ENCODE data around the gene NAV2.

Gene NAV2

DNA sequence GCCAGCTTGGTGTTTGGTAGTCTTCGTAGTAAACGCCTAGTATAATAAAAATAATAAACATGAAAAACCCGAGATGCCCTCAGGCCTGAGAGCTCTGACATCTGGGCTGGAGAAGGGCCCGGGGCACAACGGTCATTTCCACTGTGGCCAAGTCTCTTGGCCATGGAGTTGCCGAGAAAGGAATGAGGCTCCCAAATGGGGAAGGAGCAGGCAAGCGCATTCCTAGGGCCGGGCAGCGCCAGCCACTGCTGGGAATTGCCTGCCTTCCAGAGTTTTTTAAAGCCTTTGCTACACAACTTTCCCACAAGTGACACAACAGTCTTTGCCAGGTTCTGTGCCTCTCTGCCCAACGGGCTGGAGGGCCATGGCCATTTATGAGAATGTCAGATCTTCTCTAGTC, 103.4 kb downstream of the NAV2 start:
- DNase-seq, result no peak

DNA sequence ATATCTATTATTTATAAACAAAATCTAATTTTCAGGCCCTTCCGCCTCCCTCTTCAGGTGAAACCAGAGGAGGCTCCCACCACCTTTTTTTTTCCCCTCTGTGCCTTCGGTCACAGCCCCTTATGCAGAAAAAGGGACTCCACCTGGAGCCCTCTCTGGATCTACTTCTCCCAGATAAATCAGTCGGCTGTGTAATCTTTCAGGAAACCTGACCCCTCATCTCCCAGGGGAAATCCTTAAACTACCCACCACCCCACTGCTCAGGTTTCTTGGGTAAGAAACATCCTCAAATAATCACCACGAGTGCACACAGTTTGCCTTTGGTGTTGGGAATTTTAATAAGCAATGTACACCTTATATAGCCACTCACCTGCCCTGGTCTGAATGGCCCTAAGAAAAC, 104.2 kb downstream of the NAV2 start:
- no peak for DNase-seq

DNA sequence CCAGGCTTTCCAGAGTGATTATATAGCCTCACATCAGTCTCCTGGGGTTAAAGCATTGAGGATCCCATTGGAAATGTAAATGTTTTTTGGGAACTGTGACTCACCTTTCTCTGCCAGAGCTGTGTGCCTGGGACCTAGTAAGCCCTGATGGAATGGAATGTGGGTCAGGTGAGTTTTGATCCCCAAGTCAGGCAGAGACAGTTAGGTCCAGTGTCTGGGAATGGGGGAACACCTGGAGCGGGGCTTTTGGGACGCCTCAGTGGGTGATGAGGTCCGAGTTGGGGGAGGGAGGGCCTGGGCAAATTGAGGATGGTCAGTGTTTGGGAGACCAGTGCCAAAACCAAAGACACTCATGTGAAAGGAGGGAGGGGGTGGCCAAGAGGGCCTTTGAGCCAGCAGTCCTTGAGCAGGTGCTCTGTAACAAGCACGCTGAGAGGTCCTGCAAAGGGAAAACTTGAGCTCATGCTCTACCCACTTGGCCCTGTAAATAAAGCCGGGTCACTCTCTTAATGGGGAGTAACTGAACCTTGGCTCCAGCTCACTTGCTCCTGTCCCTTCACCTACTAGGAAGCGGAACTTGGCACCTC, 104.7 kb downstream of the NAV2 start:
- no peak for DNase-seq

DNA sequence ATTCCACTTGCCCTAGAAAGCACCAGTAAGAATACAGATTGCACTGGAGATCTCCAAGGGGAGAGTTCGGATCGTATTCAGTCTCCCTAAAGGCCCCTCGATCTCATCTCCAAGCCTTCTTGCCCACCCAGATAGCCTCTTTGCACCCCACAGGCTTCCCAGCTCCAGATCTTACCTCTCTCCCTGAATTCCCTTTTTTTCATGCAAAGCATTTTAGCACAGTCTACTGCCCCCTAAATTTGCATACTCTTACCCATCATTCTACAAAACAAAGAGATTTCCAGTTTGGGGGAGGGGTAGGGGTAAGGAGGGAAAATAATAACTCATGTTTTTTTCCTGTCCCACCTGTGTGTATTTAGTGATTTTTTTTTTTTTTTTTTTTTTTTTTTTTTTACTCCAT, 105.2 kb downstream of the NAV2 start:
- no peak for DNase-seq

DNA sequence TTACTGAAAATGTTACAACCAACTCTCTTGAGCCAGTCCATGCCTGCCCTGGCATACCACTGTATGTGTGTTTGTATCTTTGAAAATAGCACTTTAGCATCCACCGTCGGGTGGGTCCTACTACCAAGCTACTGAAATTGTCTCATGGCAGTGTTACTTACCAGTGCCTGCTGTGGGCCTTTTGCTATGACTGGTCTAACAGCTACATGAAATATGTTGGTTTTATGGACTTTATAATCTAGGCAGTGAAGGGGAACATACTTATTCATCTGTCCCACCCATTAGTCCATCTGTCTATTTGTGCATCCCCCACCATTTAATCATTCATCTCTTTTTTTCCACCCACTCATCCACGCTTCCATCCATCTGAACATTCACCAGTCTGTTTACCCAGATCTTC, 106.0 kb downstream of the NAV2 start:
- no peak for DNase-seq

DNA sequence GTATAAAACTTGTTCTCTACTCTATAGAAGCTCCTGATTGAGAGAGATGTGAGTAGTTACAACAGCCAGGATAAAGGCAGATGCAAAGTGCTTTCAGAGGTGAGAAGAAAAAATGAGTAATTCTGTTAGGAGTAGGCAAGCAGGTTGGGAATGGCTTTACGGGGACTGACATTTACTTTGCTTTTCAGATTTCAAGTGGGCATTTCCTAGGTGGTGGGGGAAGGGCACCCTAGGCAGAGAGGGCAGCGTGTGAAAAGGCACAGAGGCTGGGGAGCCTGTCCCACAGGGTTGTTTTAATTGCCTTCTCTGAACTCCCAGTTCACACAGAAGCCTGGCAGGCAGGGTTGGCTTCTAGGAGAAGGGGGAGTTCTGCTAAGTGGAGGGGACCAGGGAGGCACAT, 106.5 kb downstream of the NAV2 start:
- DNase-seq, result no peak

DNA sequence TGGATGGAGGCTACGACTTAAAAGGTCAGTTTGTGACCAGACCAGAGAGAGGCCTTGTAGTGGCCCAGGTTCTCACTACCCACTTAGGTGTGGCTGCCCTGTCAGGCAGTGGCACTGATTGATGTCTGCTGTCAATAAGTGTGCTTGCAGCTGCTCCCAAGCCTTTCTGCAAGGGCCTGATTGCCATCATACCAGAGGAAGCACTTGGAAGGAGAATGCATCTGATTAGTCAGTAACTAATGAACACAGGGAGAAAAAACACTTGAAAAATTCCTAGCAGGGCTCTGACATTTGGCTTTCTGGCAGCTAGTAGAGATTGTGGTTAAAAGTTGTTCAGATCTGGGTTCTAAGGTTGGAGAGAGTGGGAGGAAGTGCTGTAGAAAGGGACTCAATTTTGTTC, 107.5 kb downstream of the NAV2 start:
- peak; percentile 71 for DNase-seq

DNA sequence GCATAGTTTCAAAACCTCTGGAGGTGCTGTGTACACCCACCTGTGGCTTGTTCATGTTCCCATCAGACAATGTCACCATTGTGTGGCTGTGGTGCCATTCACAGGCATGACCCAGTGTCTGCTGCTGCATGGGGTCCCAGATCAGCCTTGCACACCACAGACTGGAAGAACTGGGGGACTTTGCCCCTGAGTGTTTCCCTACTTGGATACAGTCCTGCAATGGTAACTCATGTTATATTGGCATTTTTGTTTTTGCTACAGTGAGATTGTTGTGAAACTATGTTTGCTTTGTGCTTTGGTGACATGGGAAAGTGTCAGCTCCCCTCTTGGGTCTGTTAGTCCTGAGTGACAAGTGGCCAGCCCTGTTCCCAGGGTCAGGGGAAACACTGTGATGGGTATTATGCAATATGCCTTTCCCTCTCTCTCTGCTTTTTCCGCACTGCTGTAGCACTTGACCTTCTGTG, 108.8 kb downstream of the NAV2 start:
- DNase-seq, result no peak

DNA sequence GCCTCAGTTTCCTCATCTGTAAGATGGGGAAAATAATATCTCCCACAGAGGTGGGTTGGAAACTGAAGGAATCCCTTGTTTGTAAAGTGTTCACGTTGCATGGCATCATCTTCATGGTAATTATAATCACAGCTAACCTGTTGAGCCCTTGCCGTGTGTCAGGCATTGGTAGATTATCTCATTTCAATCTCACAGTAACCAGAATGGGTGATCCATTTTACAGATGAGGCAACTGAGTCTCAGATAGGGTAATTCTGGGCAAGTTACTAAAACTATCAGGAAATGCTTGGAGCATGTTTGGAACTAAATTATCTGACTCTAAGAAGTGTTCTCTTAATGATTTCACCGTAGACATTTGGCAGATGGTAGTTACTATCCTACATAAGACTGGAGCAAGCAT, 109.4 kb downstream of the NAV2 start:
- no peak for DNase-seq

DNA sequence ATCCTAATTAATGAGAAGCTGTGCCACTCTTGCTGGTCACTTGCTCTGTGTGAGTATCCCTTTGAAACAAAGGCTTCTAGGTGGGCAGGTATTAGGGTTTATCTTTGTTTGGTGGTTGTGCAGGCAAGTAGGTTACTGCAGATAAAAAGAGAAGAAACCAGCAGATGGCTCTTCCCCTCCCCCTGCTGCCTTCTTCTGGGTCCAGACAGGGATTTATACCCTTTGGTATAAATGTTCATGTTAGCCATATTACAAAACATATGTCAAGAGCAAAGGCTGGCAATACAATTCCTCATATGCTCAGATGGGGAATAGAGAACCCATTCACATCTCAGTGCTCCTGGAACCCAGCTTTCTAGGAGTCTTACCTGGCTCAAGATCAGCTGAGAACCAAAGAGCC, 109.9 kb downstream of the NAV2 start:
- DNase-seq, result no peak

DNA sequence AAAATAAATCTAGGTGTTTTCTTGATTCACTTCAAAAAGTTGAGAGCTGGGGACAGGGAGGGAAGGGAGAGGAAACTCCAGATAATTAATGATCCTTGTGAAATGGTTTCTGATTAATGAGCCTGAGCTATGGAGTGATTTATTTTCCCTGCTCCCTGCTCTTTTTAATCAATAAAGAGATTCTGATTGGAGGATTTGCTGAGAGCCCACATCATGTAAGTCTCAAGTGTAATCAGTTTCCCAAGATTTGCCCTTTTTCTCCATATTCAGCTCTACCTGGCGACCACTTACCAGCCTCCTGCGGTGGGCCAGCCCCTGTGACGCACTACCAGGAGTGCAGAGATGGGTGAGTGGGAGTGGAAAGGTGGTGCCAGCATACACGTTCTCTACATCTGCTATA, 114.0 kb downstream of the NAV2 start:
- DNase-seq, result no peak

DNA sequence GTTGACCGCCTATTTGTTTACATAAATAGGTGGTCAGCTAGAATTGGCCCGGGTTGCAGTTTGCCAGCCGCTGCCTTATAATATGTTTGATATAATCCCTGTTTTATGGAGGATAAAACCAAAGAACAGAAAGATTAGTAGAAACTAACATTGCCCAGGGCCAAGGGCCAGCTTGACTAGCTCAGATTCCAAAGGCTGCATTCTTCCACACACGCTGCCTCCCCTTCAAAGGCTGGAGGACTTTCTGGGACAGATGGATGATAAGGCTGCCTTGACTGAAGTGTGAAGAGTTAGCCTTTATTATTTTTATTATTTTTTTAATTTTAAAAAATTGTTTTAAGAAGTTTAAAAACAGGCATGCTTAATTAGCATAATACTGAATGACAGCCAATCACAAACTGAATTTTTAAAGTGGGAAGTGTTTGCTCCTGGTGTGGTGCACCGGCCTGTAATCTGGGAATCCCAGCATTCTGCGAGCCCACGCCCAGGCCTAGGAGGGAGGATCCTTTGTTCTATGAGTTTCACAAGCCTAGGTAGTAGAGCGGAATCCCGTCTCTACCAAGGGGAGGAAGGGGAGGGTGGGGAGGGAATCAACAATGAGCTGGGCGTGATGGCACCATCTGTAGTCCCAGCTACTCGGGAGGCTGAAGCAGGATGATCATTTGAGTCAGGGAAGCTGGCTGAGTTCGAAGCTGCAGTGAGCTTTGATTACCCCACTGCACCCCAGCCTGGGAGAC, 114.9 kb downstream of the NAV2 start:
- DNase-seq, result no peak

DNA sequence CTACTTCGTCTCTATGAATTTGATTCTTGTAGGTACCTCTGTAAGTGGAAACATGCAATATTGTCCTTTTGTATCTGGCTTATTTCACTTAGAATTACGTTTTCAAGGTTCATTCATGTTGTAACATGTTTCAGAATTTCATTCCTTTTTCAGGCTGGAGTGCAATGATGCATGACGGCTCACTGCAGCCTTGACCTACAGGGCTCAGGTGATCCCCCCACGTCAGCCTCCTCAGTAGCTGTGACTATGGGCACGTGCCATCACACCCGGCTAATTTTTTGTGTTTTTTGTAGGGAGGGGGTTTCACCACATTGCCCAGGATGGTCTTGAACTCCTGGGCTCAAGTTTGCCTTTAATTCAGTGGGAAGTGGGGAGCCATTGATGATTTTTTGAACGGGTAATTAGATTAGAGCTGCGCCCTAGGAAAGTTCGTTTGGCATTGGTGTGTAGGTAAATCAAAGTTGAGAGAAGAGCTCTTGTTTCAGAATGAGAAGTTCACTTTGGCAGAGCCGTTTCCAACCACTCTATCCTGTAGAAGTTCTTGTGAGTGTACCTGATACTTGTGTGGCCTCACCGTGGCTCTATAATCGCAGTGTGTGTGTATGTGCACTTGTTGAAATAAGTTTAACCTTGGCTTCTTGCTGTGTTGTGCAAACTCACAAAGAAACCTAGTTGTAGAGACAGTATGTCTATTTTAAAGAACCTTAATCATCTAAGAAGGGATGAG, 115.9 kb downstream of the NAV2 start:
- no peak for DNase-seq

DNA sequence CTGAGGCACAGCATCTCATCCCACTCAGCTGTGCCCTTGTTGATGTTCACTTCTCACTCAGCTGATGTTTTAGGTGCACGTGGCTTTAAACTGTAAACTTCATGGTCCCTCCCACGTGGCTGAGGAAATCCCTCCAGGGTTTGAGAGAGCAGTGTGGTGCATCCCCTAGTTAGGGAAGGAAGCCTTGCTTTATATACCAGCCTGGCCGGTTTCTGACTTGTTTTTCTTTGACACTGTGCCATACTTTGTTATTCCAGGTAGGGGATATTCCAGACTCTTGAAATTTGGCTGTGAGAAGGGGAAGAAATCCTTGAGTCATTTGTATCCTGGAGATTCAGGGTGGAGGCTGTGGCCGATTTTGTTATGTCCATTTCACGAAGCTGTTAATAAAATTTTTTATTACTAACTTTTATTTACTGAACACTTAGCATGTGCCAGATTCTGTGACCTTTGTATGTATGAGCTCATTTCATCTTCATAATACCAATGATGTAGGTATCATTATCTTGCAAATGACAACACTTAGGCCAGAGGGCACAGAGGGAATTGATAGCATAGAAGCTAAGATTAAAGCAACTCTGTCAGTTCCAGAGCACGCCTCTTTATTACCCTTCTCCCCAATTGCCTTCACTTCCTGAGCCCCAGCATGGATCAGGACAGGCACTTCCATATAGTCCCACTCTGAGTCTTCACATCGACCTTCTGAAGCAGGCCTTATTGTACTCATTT, 116.6 kb downstream of the NAV2 start:
- no peak for DNase-seq

DNA sequence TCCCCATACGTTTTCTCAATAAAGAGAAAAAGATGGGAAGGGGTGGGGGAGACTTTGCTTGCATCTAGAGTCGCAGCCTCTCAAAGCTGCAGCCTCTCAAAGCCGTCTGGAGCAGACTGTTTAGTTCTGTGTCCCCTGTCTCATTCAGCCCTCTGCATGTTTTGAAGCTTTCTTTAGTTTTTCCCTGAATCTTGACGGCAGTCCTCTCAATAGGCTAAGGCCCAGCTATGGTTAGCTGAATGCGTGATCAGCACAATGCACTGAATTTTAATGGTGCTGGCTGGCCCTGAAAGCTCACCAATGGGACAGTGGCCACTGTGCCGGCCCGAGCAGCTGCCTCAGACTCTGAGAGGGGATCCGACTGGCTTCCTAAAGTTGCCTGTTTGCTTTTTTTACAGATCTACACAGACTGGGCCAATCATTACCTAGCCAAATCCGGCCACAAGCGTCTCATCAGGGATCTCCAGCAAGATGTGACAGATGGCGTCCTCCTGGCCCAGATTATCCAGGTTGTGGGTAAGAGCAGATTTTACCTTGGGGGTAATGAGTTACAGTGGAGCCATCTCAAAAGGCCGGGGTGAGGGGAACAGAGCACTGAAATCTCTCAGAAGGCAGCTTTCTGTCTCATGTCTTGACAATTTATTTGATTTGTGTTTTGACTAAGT, 119.6 kb downstream of the NAV2 start:
- no peak for DNase-seq

DNA sequence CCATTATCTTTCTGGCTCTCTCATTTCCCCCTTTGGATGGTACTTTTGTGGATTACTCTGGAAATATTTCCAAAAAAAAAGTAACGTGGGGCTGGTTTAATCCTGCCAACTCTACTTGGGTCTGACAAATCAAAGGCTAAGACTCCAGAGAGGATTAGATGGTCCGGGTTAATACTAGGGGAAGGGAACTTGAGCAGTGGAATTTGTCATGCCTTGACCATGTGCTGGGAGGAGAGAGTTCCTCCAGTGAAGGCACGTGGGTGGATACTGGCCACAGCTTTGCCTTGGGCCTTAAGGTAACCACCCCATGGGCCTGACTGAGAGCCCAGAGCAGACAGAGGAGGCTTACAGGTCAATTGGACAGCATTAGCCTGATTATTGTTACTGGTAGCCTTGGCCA, 120.3 kb downstream of the NAV2 start:
- no peak for DNase-seq

DNA sequence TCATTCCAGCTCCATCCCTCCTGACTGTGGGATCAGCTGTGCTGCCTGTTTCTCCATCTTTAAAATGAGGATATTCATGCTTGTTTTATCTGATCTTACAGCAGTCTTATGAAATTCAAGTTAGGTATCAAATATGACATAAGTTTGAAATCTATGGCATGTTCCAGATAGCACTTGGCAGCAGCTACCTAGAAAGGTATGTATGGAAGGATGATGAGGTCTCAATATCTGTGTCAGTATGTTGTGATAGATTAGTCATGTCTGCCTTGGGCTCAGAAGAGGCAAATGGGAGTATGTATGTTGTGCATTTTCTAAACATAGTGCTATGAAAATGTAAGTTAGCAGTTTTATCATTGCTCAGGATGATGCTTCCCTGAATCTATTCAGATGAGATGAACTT, 122.1 kb downstream of the NAV2 start:
- no peak for DNase-seq

DNA sequence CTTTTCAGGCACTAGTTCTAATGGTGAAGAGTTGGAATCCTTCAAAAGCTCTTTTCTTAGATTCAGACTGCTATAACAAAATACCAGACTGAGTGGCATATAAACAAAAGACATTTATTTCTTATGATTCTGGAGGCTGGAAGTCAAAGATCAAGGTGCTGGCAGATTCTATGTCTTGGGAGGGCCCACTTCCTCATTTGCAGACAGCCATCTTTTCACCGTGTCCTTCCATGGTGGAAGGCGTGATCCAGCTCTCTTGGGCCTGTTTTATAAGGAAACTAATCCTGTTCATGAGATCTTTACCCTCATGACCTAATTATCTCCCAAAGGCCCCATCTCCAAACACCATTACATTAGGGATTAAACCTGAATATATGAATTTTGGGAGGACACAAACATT, 124.0 kb downstream of the NAV2 start:
- no peak for DNase-seq

DNA sequence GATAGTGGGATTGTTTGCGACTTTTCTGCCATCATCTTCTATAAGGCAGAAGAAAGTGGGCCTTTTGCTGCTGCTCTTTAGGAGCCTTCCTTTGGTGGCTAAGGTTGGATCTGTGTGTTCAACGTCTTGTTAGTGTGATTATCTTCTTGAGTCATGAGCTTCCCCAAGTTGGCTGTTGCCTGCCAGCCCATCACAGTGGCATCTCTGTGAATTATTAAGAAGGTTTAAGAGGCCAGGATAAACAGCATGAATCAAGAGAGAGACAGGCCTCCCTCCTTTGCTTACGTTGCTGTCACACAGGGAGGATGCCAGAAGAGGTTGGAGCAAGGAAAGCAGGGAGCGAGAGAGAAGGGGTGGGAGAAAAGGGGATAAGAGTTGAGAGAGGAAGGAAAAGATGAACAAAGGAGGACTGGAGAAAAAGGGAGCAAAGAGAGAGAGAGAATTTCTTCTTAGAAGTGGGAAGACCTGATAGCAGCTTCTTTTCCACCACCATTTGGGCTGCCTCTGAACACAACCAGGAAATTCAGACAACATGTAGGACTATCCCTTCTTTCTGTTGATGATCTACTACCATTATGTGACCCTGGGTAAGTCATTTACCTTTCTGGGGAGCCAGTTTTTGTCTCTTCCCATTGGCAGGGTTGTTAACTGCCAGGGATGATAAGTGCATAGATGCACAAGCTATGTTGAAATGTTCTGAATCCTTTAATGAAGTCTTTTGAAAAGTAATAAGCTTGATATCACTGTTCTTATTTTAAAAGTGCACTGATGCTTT, 126.5 kb downstream of the NAV2 start:
- no peak for DNase-seq

DNA sequence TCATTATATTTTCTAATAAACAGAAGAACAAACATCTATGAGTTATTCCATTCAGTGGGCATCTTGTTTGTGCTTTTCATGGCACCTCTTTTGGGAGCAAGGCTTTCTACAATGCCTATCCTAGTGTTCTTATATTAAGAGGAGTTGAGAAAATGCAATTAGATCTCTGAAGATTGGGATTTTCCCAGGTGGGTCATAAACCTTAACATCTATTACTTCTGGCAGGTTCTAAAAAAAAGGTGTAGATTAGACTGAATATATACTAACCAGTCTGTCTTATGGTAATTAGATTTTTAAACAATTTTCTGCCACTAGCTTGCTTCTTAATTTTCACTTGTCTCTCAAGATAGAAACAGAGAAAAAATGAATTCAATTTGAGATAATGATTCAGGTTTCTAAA, 128.3 kb downstream of the NAV2 start:
- no peak for DNase-seq

DNA sequence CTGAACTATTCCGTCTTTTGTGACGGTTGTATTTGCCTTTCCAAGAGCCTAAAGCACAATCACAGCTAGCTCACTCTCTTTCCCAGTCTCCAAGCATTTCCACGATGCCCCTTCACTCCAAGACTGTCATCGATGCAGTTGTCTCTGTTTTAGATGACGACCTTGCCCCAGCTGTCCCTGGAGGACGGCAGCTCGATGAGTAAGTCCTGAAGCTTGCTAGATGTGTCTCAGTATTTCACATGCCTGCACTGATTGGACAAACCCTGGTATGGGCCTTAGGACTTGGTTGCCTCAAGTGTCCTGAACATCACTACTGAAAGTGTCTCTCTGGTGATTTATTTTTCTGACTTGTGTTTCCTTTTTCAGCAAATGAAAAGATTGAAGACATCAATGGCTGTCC, 129.9 kb downstream of the NAV2 start:
- peak; percentile 39 for DNase-seq

DNA sequence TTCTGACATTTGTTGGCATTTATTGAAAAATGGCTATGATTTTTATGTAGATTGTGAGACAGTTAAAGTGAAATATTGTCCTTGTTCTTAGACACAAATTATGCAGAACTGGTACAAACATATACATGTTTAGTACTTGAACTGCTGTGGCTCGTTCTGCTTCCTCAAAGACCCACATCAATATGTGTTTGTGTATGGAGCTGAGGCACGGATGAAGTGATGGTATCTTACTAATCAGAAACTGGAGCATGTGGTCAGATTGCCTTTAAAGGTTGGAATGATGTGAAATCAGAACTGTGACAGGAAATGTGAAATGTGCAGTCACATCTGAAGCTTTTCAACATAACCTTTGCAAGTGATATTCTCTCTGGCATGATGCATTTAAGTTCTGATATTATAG, 130.4 kb downstream of the NAV2 start:
- no peak for DNase-seq

All from fibroblast of upper back skin (primary cell).